Esophagus squamous epithelium (tissue), 5 donors: ENCODE results near the gene HHATL. TPM values are rescaled to one million over a fixed set of nuclear protein-coding genes. Genes with fewer than 3 reads are reported as not detected.

Experiments
- DNase-seq: peaks from one replicate; lab custom pipeline; 2025; lab: John Stamatoyannopoulos, UW
- H3K27ac ChIP-seq, 4 donors: fragments of 200-600 bp; sonication (generic); one replicate each; pipeline ENCODE4 v1.5.1; 2016 to 2019; ENCODE audit warnings: mild to moderate bottlenecking in 1 of 4
- H3K27me3 ChIP-seq, 4 donors: fragments of 200-600 bp; sonication (generic); 1 replicate in 3 of 4; 2 replicates in 1 of 4; pipeline versions ENCODE4 v1.5.1 to v1.6.0; 2017 to 2021; ENCODE audit warnings: antibody characterized with exemption in 1 of 4
- H3K36me3 ChIP-seq, 3 donors: fragments of 200-600 bp; sonication (generic); one replicate each; pipeline ENCODE4 v1.5.1; 2016 to 2019
- H3K4me1 ChIP-seq, 3 donors: fragments of 200-600 bp; sonication (generic); one replicate each; pipeline ENCODE4 v1.5.1; 2017 to 2019
- H3K4me3 ChIP-seq, 4 donors: fragments of 200-600 bp; sonication (generic); 1 replicate in 3 of 4; 2 replicates in 1 of 4; pipeline ENCODE4 v1.5.1; 2016 to 2019; ENCODE audit warnings: mild to moderate bottlenecking in 2 of 4, moderate library complexity in 1 of 4
- H3K9me3 ChIP-seq, 3 donors: fragments of 200-600 bp; sonication (generic); one replicate each; pipeline ENCODE4 v1.5.1; 2016 to 2019
- CTCF ChIP-seq, 6 experiments: fragments of 450-650 bp in 4 of 6; fragments of 200-600 bp in 2 of 6; sonication (generic) in 2 of 6; IDR thresholded peaks; one replicate each; pipeline ENCODE4 v1.5.1; 2016 to 2019; ENCODE audit warnings: antibody characterized with exemption in 6 of 6, mild to moderate bottlenecking in 4 of 6, moderate library complexity in 4 of 6
- POLR2A ChIP-seq, 4 donors: fragments of 450-650 bp; IDR thresholded peaks; one replicate each; pipeline ENCODE4 v1.6.1; 2017; ENCODE audit warnings: antibody characterized with exemption in 4 of 4, mild to moderate bottlenecking in 4 of 4, moderate library complexity in 3 of 4
- WGBS, 2 donors: methylation state at CpG; one replicate each; pipeline ENCODE4 v1.1.5; 2018; 5-methylcytosine and 5-hydroxymethylcytosine counted together
- intact Hi-C: fragments of 100-400 bp; cut with DNase I; formaldehyde crosslinking; loops from one replicate; pipeline ENCODE4 v1.15.0; 2022
- total RNA-seq, 4 donors: library from RNA; depleted of rRNA; stranded (reverse); fragments of >200 nt; gene quantifications; one replicate each; pipeline ENCODE4 v1.1.0, GENCODE V29; 2016
- donor health status: DM: yes; HTN: yes; CAD: no.

The HHATL gene
- total RNA-seq, 4 donors from 2014 or later, result not detected

- no peak for DNase-seq
- no peak overlapping the region for H3K4me3 ChIP-seq
- no peak overlapping the region for H3K27ac ChIP-seq
- 67% methylated on average over 4 of the region's 6 CpGs; no CpG with 5 or more reads in 1 of the 2 donors for WGBS, 2 donors
- H3K4me1 ChIP-seq, result peaks cover 0 to 13% (median 0%) of the 10 kb centered on the region in 3 donors
- TF ChIP-seq CTCF (IDR thresholded peaks at IDR 0.05) (no peak), POLR2A (IDR thresholded peaks at IDR 0.05) (no peak)
- H3K27me3 ChIP-seq, result no peaks in the 10 kb centered on the region
- H3K9me3 ChIP-seq, result no peaks in the 10 kb centered on the region
- intact Hi-C loops, result no loop called here
- no peaks in the 10 kb centered on the region for H3K36me3 ChIP-seq
Measured at GRCh38 chr3:42734263-42734860, 31.8 kb upstream of the HHATL start.

- intact Hi-C loops, result no loop called here
- no peaks in the 10 kb centered on the region for H3K9me3 ChIP-seq
- TF ChIP-seq CTCF (IDR thresholded peaks at IDR 0.05) (no peak), POLR2A (IDR thresholded peaks at IDR 0.05) (no peak)
- H3K27ac ChIP-seq, result no peak overlapping the region
- DNase-seq, result no peak
- WGBS, 2 donors, result 75 to 76% methylated on average over 3 to 10 of the region's 13 CpGs
- peaks cover 0 to 15% (median 0%) of the 10 kb centered on the region in 3 donors for H3K4me1 ChIP-seq
- no peaks in the 10 kb centered on the region for H3K27me3 ChIP-seq
- H3K4me3 ChIP-seq, result no peak overlapping the region
- H3K36me3 ChIP-seq, result no peaks in the 10 kb centered on the region
Measured at GRCh38 chr3:42733501-42734262, 31.1 kb upstream of the HHATL start.

GRCh38 chr3:42732829-42733459 lies 30.3 kb upstream of the HHATL start:
- Histone ChIP-seq H3K4me1 (peaks cover 0 to 19% (median 0%) of the 10 kb centered on the region in 3 donors), H3K36me3 (no peaks in the 10 kb centered on the region), H3K4me3 (no peak overlapping the region), H3K27ac (no peak overlapping the region), H3K9me3 (no peaks in the 10 kb centered on the region), H3K27me3 (no peaks in the 10 kb centered on the region)
- intact Hi-C loops, result no loop called here
- DNase-seq, result no peak
- TF ChIP-seq CTCF (IDR thresholded peaks at IDR 0.05) (peak in 1 of 6 experiments; percentile 6), POLR2A (IDR thresholded peaks at IDR 0.05) (no peak)
- WGBS, 2 donors, result 79 to 84% methylated on average over 8 to 9 of the region's 9 CpGs

GRCh38 chr3:42732196-42732828 lies 29.7 kb upstream of the HHATL start:
- DNase-seq, result no peak
- Histone ChIP-seq H3K4me1 (peaks cover 0 to 20% (median 0%) of the 10 kb centered on the region in 3 donors), H3K27ac (peak overlapping the region in 1 of 4 donors; percentile 12), H3K36me3 (no peaks in the 10 kb centered on the region), H3K27me3 (no peaks in the 10 kb centered on the region), H3K9me3 (no peaks in the 10 kb centered on the region), H3K4me3 (no peak overlapping the region)
- TF ChIP-seq CTCF (IDR thresholded peaks at IDR 0.05) (no peak), POLR2A (IDR thresholded peaks at IDR 0.05) (no peak)
- intact Hi-C loops, result no loop called here
- 92 to 100% methylated on average over 2 to 3 of the region's 4 CpGs for WGBS, 2 donors
